Transverse colon (tissue), 4 donors: ENCODE data around the gene DOCK9. TPM values are rescaled to one million over a fixed set of nuclear protein-coding genes. Genes with fewer than 3 reads are reported as not detected.

Experiments
- DNase-seq: peaks from one replicate; pipeline ENCODE4 v3.0.0-alpha.2; 2019
- H3K27ac ChIP-seq, 4 donors: fragments of 200-600 bp; sonication (generic); 2 replicates each; pipeline ENCODE4 v1.5.1; 2016 to 2018; ENCODE audit warnings: inconsistent platforms in 4 of 4
- H3K27me3 ChIP-seq: fragments of 200-600 bp; sonication (generic); 2 replicates; pipeline ENCODE4 v1.5.1; 2017; ENCODE audit warnings: inconsistent platforms
- H3K36me3 ChIP-seq, 4 donors: fragments of 200-600 bp; sonication (generic); 2 replicates each; pipeline ENCODE4 v1.5.1; 2017 to 2019; ENCODE audit warnings: inconsistent platforms in 4 of 4
- H3K4me1 ChIP-seq, 4 donors: fragments of 200-600 bp; sonication (generic); 2 replicates each; pipeline ENCODE4 v1.5.1; 2017 to 2020; ENCODE audit warnings: inconsistent platforms in 4 of 4
- H3K4me3 ChIP-seq, 4 donors: fragments of 200-600 bp; sonication (generic); 1 replicate in 1 of 4; 2 replicates in 3 of 4; pipeline versions ENCODE4 v1.5.1 to v1.6.1; 2017 to 2019; ENCODE audit warnings: inconsistent platforms in 4 of 4
- H3K9me3 ChIP-seq, 2 donors: fragments of 200-600 bp; sonication (generic); 2 replicates each; pipeline ENCODE4 v1.5.1; 2017 to 2019; ENCODE audit warnings: inconsistent platforms in 2 of 2
- CTCF ChIP-seq, 5 experiments: fragments of 200-600 bp in 3 of 5; fragments of 450-650 bp in 2 of 5; sonication (generic) in 3 of 5; IDR thresholded peaks; 1 replicate in 2 of 5; 2 replicates in 3 of 5; pipeline ENCODE4 v1.5.1; 2016 to 2017; ENCODE audit warnings: antibody characterized with exemption in 5 of 5, inconsistent platforms in 3 of 5, mild to moderate bottlenecking in 2 of 5, moderate library complexity in 1 of 5
- EP300 ChIP-seq: sonication (generic); formaldehyde crosslinking; IDR thresholded peaks from one replicate; pipeline ENCODE4 v1.6.1; 2017; ENCODE audit warnings: antibody characterized with exemption, low read depth
- POLR2A ChIP-seq: fragments of 450-650 bp; IDR thresholded peaks from one replicate; pipeline ENCODE4 v1.6.1; 2016; ENCODE audit warnings: antibody characterized with exemption, mild to moderate bottlenecking, moderate library complexity
- POLR2AphosphoS5 ChIP-seq, 3 donors: sonication (generic); formaldehyde crosslinking; IDR thresholded peaks; one replicate each; pipeline ENCODE4 v1.6.1; 2016; ENCODE audit warnings: antibody characterized with exemption in 3 of 3
- WGBS, 2 donors: methylation state at CpG; one replicate each; pipeline ENCODE4 v1.1.5; 2018; ENCODE audit warnings: low coverage in 1 of 2; 5-methylcytosine and 5-hydroxymethylcytosine counted together
- in situ Hi-C, 4 donors: fragments of 200-750 bp; cut with MboI; loops; one replicate each; pipeline versions ENCODE4 v1.15.0 to v1.15.1; 2017; ENCODE audit warnings: low sequenced_read_pairs in 3 of 4, low pct_ligation_motif_present in 1 of 4, low pct_unique_long_range_greater_than_20kb in 1 of 4
- intact Hi-C: fragments of 100-400 bp; cut with DNase I; formaldehyde crosslinking; loops from one replicate; pipeline ENCODE4 v1.15.1; 2023; ENCODE audit warnings: low total_unique reads
- total RNA-seq, 4 donors: library from RNA; depleted of rRNA; stranded (reverse); fragments of >200 nt; gene quantifications; one replicate each; pipeline ENCODE4 v1.1.0, GENCODE V29; 2016

DOCK9 gene
- total RNA-seq, 4 donors from 2014 or later: 44.5 to 120 (median 71.4) TPM

DNA sequence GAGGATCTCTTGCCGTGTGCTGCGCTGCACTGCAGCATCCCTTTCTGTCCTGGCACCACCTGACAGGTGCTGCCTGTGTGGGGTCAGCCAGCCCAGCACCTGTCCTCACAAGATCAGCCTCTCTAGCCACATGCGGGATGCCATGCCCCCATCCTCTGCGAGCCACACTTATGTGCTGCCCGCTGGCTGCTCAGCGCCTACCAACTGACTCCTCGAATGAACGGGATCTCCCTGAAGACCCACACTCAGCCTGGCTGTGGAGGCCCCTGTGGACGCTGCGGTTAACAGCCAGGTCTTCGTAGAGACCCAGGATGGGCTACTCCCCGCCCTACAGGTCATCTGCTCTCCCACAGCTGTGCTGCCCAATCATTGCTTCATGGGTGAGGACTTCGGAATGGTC, 106.1 kb downstream of the DOCK9 start:
- DNase-seq: no peak
- Histone ChIP-seq H3K36me3 (peaks cover 0 to 14% (median 7%) of the 10 kb centered on the region in 4 donors), H3K9me3 (no peaks in the 10 kb centered on the region), H3K4me1 (no peaks in the 10 kb centered on the region), H3K27me3 (no peaks in the 10 kb centered on the region), H3K4me3 (no peak overlapping the region), H3K27ac (no peak overlapping the region)
- TF ChIP-seq POLR2A: no peak
- TF ChIP-seq CTCF (IDR thresholded peaks at IDR 0.05): no peak
- TF ChIP-seq POLR2AphosphoS5 (IDR thresholded peaks at IDR 0.05): no peak
- no peak for TF ChIP-seq EP300
- in situ Hi-C loops (no loop called here), intact Hi-C loops (no loop called here)
- WGBS, 2 donors: 95 to 96% methylated on average over 4 to 13 of the region's 13 CpGs

DNA sequence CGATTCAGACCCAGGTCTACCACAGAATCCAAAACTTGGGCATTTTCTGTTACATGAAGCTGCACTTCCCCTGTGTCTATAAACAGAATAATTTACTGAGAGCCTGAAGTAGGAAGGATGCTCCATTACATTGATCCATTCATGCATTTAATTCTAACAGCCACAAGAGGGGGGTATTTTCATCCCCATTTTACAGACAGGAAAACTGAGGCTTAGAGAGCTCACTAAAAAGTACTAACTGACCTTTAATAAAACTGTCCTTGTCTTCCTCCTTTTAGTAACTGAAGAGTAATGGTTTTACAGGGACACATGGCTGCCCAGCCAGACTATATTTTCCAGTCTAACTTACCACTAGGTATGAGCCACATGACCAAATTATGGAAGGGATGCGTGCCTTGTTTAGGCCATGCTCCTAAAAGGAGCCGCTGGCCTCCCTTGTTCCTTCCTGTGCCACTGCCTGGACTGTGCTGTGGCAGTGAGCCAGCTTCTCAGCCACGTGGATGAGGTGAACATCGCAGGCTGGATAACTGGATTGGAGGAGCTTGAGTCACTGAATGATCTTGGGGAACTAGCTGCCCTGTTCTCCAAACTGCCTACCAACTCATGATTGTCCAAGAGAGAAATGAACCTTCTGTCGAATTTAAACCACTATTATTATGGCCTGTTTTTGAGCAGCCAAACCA, 108.3 kb downstream of the DOCK9 start:
- no peak overlapping the region for H3K27ac ChIP-seq
- no peak overlapping the region for H3K4me3 ChIP-seq
- in situ Hi-C loops (no loop called here), intact Hi-C loops (no loop called here)
- TF ChIP-seq CTCF (IDR thresholded peaks at IDR 0.05): peak in 1 of 5 experiments; percentile 10
- TF ChIP-seq POLR2A: no peak
- H3K36me3 ChIP-seq: peaks cover 0 to 24% (median 7%) of the 10 kb centered on the region in 4 donors
- H3K9me3 ChIP-seq: no peaks in the 10 kb centered on the region
- H3K4me1 ChIP-seq: no peaks in the 10 kb centered on the region
- H3K27me3 ChIP-seq: no peaks in the 10 kb centered on the region
- WGBS, 2 donors: 69 to 77% methylated on average over 4 to 6 of the region's 6 CpGs
- no peak for DNase-seq

DNA sequence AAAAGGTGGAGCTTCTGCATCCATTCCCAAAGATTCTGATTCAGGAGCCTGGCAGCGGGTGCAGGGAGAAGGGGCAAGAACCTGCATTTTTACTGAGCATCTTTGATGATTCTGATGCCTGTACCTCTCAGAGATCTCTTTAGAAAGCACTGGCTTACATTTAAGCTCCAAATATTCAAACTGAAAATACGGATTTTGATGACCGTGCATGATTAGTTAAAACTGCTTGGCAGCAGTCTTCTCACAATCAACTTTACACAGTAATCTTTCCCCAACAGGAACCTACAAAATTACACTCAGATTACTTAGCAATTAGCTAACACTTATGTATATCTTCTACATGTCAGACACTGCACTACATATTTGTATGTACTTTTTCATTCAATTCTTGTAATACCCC, 108.9 kb downstream of the DOCK9 start:
- 89 to 90% methylated on average over 2 to 3 of the region's 3 CpGs for WGBS, 2 donors
- Histone ChIP-seq H3K36me3 (peaks cover 0 to 24% (median 6%) of the 10 kb centered on the region in 4 donors), H3K4me3 (no peak overlapping the region), H3K27ac (no peak overlapping the region), H3K27me3 (no peaks in the 10 kb centered on the region), H3K9me3 (no peaks in the 10 kb centered on the region), H3K4me1 (no peaks in the 10 kb centered on the region)
- intact Hi-C loops (no loop called here), in situ Hi-C loops (no loop called here)
- no peak for DNase-seq
- TF ChIP-seq POLR2A: no peak
- no peak for TF ChIP-seq POLR2AphosphoS5 (IDR thresholded peaks at IDR 0.05)
- no peak for TF ChIP-seq CTCF (IDR thresholded peaks at IDR 0.05)
- TF ChIP-seq EP300: no peak

DNA sequence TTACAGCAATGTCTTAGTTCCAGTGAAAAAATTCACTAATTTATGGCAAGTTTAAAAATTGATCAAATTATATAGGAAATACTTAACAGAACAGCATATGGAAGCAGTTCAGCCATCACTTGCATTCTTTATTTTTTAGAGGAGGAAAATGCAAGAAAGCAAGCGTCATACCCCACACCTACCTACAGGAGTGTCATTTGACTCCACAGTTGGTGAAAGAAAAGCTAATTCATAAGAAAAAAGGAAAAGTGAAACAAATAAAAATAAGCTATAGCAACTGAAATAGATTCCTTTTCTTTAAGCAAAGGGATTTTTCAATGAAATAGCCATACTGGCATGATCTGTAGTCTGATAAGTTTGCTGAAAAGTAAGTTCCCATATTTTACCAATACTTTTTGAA, 111.0 kb downstream of the DOCK9 start:
- TF ChIP-seq EP300 (no peak), POLR2AphosphoS5 (IDR thresholded peaks at IDR 0.05) (no peak), CTCF (IDR thresholded peaks at IDR 0.05) (peak in 1 of 5 experiments; percentile 11), POLR2A (no peak)
- DNase-seq: no peak
- peaks cover 0 to 35% (median 7%) of the 10 kb centered on the region in 4 donors for H3K36me3 ChIP-seq
- in situ Hi-C loops (no loop called here), intact Hi-C loops (no loop called here)
- 83 to 93% methylated on average over 1 of the region's 1 CpG for WGBS, 2 donors
- H3K4me1 ChIP-seq: no peaks in the 10 kb centered on the region
- H3K27me3 ChIP-seq: no peaks in the 10 kb centered on the region
- H3K9me3 ChIP-seq: no peaks in the 10 kb centered on the region
- H3K27ac ChIP-seq: no peak overlapping the region
- H3K4me3 ChIP-seq: no peak overlapping the region
